Jurkat, Clone E6-1 (cell line): ENCODE results near the gene FAM219A.
A peak's percentile ranks its signal among the peaks of the same experiment; 100 is the strongest.
"Not testable (repeated sequence)": the region's sequence is repeated elsewhere in the genome, so short reads cannot be mapped to it uniquely, and the experiment has no call there.

Experiments used
- DNase-seq: peaks from one replicate; pipeline ENCODE4 v3.0.0-alpha.2; 2011; ENCODE audit warnings: low read depth, low spot score
- H3K4me3 ChIP-seq: 2 replicates; pipeline ENCODE4 v1.5.1; 2011; ENCODE audit warnings: mild to moderate bottlenecking, low read length, control low read depth, moderate library complexity

The FAM219A gene

DNA sequence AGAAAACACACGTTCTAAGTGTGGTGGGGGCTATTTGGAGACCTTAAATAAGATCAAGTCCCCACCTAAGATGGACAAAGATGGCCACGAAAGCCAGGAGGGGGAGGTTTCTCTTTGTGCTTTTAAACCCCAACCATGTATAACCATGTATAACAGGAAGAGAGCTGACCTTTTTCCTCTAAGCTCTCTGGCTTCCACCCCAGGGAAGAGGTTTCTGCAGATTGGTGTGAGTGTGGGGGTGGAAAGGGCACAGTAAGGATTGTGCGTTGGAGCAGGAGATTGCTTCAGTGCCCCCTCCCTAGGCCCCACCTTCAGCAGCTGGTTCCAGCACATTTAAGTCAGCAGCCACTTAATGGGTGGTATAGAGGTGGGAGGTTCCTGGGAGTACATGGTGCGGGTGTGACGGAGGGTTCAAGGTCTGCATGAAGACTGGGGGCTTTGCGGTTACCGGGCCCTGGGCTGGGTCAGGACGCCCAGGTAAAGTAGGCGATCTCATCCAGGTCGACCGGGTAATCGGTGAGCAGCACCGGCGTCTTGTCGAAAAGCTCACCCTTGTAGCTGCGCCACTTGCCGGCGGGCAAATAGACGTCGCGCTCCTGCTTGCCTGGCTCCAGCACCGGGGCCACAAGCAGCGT is 87.9 kb downstream of the FAM219A start:
- no peak overlapping the region for H3K4me3 ChIP-seq
- DNase-seq: no peak

DNA sequence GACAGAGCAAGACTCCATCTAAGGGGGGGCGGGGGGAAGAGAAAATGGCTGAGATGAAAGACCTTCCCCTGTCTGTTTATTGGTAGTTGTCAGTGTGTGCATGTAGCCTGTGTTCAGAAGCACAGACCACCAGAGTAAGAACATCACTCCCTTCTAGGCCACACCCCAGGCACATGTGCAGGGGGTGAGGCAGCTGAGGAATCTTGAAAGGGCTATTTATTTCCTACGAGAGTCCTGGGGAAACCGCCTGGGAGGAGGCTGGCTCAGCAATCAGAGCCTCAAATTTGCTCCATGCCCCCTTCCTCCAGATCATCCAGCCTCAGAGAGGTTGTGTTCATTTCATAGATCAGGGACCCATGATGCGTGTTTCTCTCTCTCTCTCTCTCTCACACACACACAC is 88.7 kb downstream of the FAM219A start:
- H3K4me3 ChIP-seq: no peak overlapping the region
- no peak for DNase-seq

- not testable (repeated sequence) for H3K4me3 ChIP-seq, DNase-seq
Observed at GRCh38 chr9:34368796-34369195, 89.6 kb downstream of the FAM219A start.

DNA sequence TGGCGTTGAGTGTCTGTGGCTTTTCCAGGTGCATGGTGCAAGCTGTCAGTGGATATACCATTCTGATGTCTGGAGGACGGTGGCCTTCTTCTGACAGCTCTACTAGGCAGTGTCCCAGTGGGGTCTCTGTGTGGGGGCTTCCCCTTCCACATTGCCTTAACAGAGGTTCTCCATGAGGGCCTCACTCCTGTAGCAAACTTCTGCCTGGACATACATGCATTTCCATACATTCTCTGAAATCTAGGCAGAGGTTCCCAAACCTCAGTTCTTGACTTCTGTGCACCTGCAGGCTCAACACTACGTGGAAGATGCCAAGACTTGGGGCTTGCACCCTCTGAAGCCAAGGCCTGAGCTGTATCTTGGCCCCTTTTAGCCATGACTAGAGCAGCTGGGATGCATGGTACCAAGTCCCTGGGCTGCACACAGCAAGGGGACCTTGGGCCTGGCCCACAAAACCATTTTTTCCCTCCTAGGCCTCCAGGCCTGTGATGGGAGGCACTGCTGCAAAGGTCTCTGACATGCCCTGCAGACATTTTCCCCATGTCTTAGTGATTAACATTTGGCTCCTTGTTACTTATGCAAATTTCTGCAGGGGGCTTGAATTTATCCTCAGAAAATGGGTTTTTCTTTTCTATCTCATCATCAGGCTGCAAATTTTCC is 90.5 kb downstream of the FAM219A start:
- not testable (repeated sequence) for DNase-seq, H3K4me3 ChIP-seq

GRCh38 chr9:34366365-34366764 is 92.0 kb downstream of the FAM219A start:
- DNase-seq: no peak
- no peak overlapping the region for H3K4me3 ChIP-seq

- no peak for DNase-seq
- no peak overlapping the region for H3K4me3 ChIP-seq
Observed at GRCh38 chr9:34365282-34365681, 93.1 kb downstream of the FAM219A start.

- no peak overlapping the region for H3K4me3 ChIP-seq
- DNase-seq: peak; percentile 35
Observed at GRCh38 chr9:34363619-34364351, 94.6 kb downstream of the FAM219A start.

GRCh38 chr9:34362614-34363214 is 95.7 kb downstream of the FAM219A start:
- no peak overlapping the region for H3K4me3 ChIP-seq
- no peak for DNase-seq

GRCh38 chr9:34352957-34353356 is 105.4 kb downstream of the FAM219A start:
- not testable (repeated sequence) for H3K4me3 ChIP-seq, DNase-seq

GRCh38 chr9:34352122-34352652 is 106.2 kb downstream of the FAM219A start:
- not testable (repeated sequence) for DNase-seq, H3K4me3 ChIP-seq

- no peak overlapping the region for H3K4me3 ChIP-seq
- no peak for DNase-seq
Observed at GRCh38 chr9:34349324-34349723, 109.0 kb downstream of the FAM219A start.
